IPS DF 6.9 (cell line): ENCODE results near the gene FAM47C.
"Not testable (repeated sequence)": the region's sequence is repeated elsewhere in the genome, so short reads cannot be mapped to it uniquely, and the experiment has no call there.

Experiments
- DNase-seq: peaks from one replicate; pipeline ENCODE4 v3.0.0-alpha.2; 2013; ENCODE audit warnings: low read depth, low spot score
- H3K27ac ChIP-seq: one replicate; pipeline ENCODE4 v1.5.1; 2013; ENCODE audit warnings: low read length, control low read depth
- H3K27me3 ChIP-seq: 2 replicates; pipeline ENCODE4 v1.6.1; 2013; ENCODE audit warnings: mild to moderate bottlenecking, low read length; ENCODE audit not compliant: control insufficient read depth, insufficient read depth
- H3K36me3 ChIP-seq: 2 replicates; pipeline ENCODE4 v1.6.1; 2013; ENCODE audit warnings: low read length; ENCODE audit not compliant: control insufficient read depth, insufficient read depth
- H3K4me1 ChIP-seq: 2 replicates; pipeline ENCODE4 v1.6.1; 2013; ENCODE audit warnings: low read length; ENCODE audit not compliant: control insufficient read depth, insufficient read depth
- H3K4me3 ChIP-seq: 2 replicates; pipeline ENCODE4 v1.5.1; 2013; ENCODE audit warnings: mild to moderate bottlenecking, low read length
- H3K9me3 ChIP-seq: 2 replicates; pipeline ENCODE4 v1.6.1; 2013; ENCODE audit warnings: low read length, inconsistent platforms; ENCODE audit not compliant: control insufficient read depth, insufficient read depth
- WGBS: extraction: QIAGEN DNeasy Blood & Tissue Kit; methylation state at CpG from one replicate; pipeline ENCODE4 v1.1.7; 2013; ENCODE audit warnings: mixed read lengths, missing lambda C conversion rate; ENCODE audit not compliant: insufficient read length, insufficient coverage; 5-methylcytosine and 5-hydroxymethylcytosine counted together

FAM47C gene

DNA sequence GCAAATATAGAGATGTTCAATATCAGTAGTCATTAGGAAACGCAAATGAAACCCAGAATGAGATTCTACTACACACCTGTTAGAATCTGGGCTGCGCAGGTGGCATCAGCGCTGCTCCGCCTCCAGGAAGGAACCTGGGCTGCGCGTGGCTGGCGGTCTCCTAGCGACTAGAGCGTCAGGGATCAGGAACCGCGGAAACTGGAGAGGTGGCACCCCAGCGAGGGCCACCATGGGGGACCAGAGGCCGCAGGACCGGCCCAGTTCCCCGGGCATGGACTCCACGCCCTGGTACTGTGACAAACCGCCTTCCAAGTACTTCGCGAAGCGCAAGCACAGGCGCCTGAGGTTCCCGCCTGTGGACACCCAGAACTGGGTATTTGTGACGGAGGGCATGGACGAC, at the start of gene FAM47C:
FAM47C (plus strand) TSS at position 185 of the 400 bp plus-strand sequence; CDS start at position 230, 45 bp downstream.
- not testable (repeated sequence) for DNase-seq, H3K27ac ChIP-seq, H3K4me1 ChIP-seq, H3K4me3 ChIP-seq, H3K27me3 ChIP-seq, H3K9me3 ChIP-seq, H3K36me3 ChIP-seq
- no CpG with 5 or more reads among the region's 24 CpGs for WGBS

DNA sequence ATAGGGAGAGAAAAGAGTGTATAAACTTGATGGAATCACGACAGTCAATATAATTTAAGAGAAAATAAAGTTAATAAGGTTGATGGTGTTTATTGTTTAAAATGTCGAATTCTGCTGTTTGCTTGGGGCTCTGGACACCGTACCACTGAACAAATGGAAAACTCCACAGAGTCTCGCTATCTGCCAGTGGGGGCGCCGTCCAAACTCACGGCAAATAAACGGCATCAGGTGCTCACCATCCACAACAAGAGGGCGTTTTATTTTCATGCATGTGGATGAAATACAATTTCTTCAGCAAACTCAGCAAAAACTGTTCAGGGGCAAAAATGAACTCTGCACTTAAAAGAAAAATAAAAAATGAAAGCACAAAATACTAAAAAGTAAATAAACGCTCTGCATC, 46.6 kb upstream of the FAM47C start:
- 73% methylated on average over 2 of the region's 10 CpGs for WGBS

DNA sequence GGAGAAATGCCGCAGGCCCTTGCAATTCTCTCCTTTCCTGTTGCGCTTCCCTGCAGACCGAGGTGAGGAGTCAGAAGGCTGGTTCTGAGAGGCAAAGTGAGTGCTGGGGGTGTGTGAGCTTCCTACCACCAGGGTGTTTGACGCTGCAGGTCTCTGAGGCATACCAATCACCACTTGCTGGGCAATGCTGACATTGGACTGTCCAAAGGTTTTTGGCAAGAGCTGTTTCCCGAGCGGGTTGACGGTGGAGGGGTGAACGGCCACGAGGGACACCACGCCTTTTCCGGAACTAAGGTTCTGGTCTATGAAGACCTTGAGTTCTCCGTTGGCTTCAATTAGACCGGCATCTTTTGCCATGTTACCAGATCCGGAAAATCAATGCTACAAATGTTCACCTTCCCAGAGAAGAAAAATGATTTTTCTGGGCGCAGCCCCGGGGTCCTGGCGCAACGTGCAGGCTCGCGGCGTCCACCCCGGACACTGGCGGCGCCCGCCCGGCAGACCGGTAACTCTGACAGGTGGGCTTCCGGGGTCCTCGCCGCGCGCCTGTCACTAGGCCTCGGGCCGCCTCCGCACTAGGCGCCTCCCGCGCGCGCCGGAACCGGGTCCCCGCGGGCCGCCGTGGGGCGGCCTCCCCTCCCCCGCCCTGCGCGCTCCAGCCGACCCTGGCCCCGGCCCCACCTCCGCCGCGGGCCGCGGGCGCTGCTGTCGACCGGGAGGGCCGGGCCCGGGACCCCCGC, 44.9 kb upstream of the FAM47C start:
- Histone ChIP-seq H3K4me1 (no peaks in the 10 kb centered on the region), H3K4me3 (peak overlapping the region; percentile 38; the same call in 1 of the 2 replicates)

More for the DNA sequence above, 46.6 kb upstream of the FAM47C start:
- Histone ChIP-seq H3K4me1 (no peaks in the 10 kb centered on the region), H3K27me3 (no peaks in the 10 kb centered on the region; the same call in 1 of the 2 replicates), H3K36me3 (no peaks in the 10 kb centered on the region), H3K27ac (no peak overlapping the region), H3K9me3 (no peaks in the 10 kb centered on the region), H3K4me3 (no peak overlapping the region)
- no peak for DNase-seq

DNA sequence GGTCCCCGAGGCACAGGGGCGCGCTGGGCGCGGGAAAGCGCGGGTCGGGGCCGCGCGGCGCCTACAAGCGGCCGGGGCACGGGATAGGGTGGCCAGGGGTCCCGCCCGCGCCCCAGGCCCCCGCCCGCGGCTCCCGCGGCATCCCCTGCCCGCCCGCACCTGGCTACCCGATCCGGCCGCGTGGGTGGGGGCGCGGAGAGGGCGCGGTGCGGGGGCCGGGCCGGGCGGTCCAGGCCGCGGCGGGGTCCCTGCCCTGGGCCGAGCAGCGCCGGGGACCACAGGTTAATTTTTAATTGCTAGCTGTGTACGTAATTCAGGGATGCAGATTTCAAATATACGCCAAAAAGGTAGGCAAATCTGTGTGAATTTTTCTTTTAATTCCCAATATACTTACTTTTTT, 44.3 kb upstream of the FAM47C start:
- Histone ChIP-seq H3K4me3 (peak overlapping the region; percentile 38; the same call in 1 of the 2 replicates), H3K27ac (no peak overlapping the region), H3K4me1 (no peaks in the 10 kb centered on the region), H3K27me3 (no peaks in the 10 kb centered on the region; the same call in 1 of the 2 replicates), H3K36me3 (no peaks in the 10 kb centered on the region), H3K9me3 (no peaks in the 10 kb centered on the region)
- no peak for DNase-seq
- WGBS, result no CpG with 5 or more reads among the region's 45 CpGs

More for the DNA sequence above, 44.9 kb upstream of the FAM47C start:
- WGBS, result no CpG with 5 or more reads among the region's 63 CpGs
- no peaks in the 10 kb centered on the region; the same call in 1 of the 2 replicates for H3K27me3 ChIP-seq
- H3K36me3 ChIP-seq, result no peaks in the 10 kb centered on the region
- no peaks in the 10 kb centered on the region for H3K9me3 ChIP-seq
- no peak for DNase-seq
- no peak overlapping the region for H3K27ac ChIP-seq

DNA sequence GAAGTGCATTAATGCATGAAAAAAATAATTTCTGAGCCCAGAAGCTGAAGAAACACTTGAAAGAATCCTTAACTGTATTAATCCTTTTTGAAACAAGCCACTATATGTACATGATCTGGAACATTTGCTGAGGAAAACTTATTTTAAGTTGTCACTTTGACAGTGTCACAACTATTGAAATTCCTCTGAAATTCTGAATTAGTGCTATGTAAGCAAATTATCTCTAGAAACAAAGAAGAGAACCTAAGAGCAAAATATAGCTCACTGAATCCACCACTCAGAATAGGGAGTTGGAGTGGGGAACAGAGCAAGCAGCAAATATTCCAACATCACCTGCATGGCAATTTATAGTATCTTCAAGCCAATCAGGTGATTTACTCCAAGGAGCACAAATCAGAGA, 34.6 kb upstream of the FAM47C start:
- no peaks in the 10 kb centered on the region for H3K4me1 ChIP-seq
- DNase-seq, result no peak
- H3K4me3 ChIP-seq, result no peak overlapping the region
- H3K27ac ChIP-seq, result no peak overlapping the region
- no peaks in the 10 kb centered on the region for H3K27me3 ChIP-seq
- H3K9me3 ChIP-seq, result no peaks in the 10 kb centered on the region
- no peaks in the 10 kb centered on the region for H3K36me3 ChIP-seq

GRCh38 chrX:36974911-36975310, 33.3 kb upstream of the FAM47C start:
- no peak overlapping the region for H3K27ac ChIP-seq
- H3K9me3 ChIP-seq, result no peaks in the 10 kb centered on the region

DNA sequence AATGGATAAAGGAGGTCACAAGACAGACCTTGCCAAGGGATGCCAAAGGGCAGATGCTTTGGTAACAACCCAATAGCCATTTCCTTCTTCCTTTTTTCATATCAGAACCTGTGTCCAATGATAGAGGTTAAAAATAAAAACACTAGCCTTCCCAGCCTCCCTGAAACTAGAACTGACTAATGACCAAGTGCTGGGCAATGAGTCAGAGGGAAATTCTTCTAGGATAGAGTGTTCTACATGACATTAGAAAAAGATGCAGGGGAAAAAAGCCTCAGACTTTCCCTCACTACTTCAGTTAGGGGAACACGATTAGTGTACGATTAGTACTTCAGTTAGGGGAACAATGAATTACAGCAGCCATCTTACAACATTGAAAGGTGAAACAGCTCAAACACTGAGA, 29.3 kb upstream of the FAM47C start:
- H3K27ac ChIP-seq, result no peak overlapping the region
- no peaks in the 10 kb centered on the region for H3K36me3 ChIP-seq
- H3K27me3 ChIP-seq, result no peaks in the 10 kb centered on the region
- WGBS, result no CpG with 5 or more reads among the region's 2 CpGs
- H3K9me3 ChIP-seq, result no peaks in the 10 kb centered on the region
- no peak overlapping the region for H3K4me3 ChIP-seq
- no peak for DNase-seq
- H3K4me1 ChIP-seq, result no peaks in the 10 kb centered on the region; the same call in 1 of the 2 replicates

More at GRCh38 chrX:36974911-36975310, 33.3 kb upstream of the FAM47C start:
- H3K36me3 ChIP-seq, result no peaks in the 10 kb centered on the region
- DNase-seq, result no peak
- no peaks in the 10 kb centered on the region for H3K4me1 ChIP-seq
- WGBS, result no CpG with 5 or more reads among the region's 6 CpGs
- no peaks in the 10 kb centered on the region for H3K27me3 ChIP-seq
- H3K4me3 ChIP-seq, result no peak overlapping the region

- H3K27me3 ChIP-seq, result no peaks in the 10 kb centered on the region
- no peak overlapping the region for H3K4me3 ChIP-seq
- no peak for DNase-seq
- no peaks in the 10 kb centered on the region for H3K36me3 ChIP-seq
- no CpG with 5 or more reads among the region's 3 CpGs for WGBS
- H3K4me1 ChIP-seq, result no peaks in the 10 kb centered on the region; the same call in 1 of the 2 replicates
- H3K27ac ChIP-seq, result no peak overlapping the region
- H3K9me3 ChIP-seq, result no peaks in the 10 kb centered on the region
Measured at GRCh38 chrX:36983831-36984230, 24.3 kb upstream of the FAM47C start.

- not testable (repeated sequence) for H3K36me3 ChIP-seq, DNase-seq, H3K27ac ChIP-seq, H3K27me3 ChIP-seq, H3K9me3 ChIP-seq, H3K4me1 ChIP-seq
- no CpG with 5 or more reads among the region's 89 CpGs for WGBS
- peak overlapping the region; percentile 35; the same call in 1 of the 2 replicates for H3K4me3 ChIP-seq
Measured at GRCh38 chrX:36985416-36986209, 22.6 kb upstream of the FAM47C start.

GRCh38 chrX:36986231-36986630, 21.9 kb upstream of the FAM47C start:
- Histone ChIP-seq H3K4me1 (no peaks in the 10 kb centered on the region; the same call in 1 of the 2 replicates), H3K27ac (no peak overlapping the region), H3K9me3 (no peaks in the 10 kb centered on the region), H3K27me3 (no peaks in the 10 kb centered on the region), H3K4me3 (peak overlapping the region; percentile 21; the same call in 1 of the 2 replicates), H3K36me3 (no peaks in the 10 kb centered on the region)
- DNase-seq, result no peak
- WGBS, result no CpG with 5 or more reads among the region's 34 CpGs
